NT2/D1 (cell line): ENCODE data around the gene ETS1.

Experiments used
- SUZ12 ChIP-seq: IDR thresholded peaks from 2 replicates; pipeline ENCODE4 v1.6.1; 2011; ENCODE audit not compliant: insufficient read length, insufficient read depth; ENCODE audit errors: extremely low read depth
- YY1 ChIP-seq: IDR thresholded peaks from 2 replicates; pipeline ENCODE4 v1.6.1; 2011; ENCODE audit not compliant: insufficient read length, insufficient read depth
- ZNF274 ChIP-seq: IDR thresholded peaks from 2 replicates; pipeline ENCODE4 v1.6.1; 2011; ENCODE audit warnings: mild to moderate bottlenecking, low read depth, low read length

DNA sequence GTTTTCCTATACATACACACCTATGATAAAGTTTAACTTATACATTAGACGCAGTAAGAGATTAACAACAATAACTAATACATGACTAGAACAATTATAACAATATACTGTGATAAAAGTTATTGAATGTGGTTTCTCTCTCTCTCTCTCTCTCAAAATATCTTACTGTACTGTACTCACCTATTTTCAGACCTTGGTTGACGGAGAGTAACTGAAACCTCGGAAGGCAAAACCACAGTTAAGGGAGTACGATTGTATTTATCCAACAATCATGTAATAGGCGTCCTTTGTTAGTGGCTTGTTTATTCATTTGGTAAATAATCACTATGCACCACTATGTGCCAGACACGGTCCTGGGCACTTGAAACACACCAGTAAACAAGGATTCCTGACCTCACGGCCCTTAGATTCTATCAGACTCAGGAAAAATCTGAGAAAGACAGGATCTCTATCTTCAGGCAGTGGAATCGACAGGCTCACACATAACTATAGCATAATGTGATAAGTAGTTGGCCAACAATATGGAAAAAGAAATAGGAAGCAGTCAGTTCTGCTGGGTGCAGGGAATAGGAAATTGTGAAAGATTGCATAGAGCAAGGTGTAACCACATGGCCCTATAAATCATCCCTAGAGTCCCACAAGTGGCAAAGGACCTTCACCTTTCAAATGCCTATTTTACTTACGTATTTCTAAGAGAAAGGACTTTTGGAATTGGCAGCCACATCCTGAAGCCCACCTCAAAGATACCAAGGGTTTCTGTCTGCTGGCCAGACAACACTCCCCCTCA is 12.0 kb downstream of the ETS1 start:
- TF ChIP-seq SUZ12 (no peak), YY1 (no peak), ZNF274 (no peak)
